IMR-90 (cell line): Measurements from ENCODE around the gene ZNF582. TPM values are rescaled to one million over a fixed set of nuclear protein-coding genes. Genes with fewer than 3 reads are reported as not detected.
A peak's percentile ranks its signal among the peaks of the same experiment; 100 is the strongest.

Experiments
- BHLHE40 ChIP-seq: fragments of 150-350 bp; IDR thresholded peaks from 2 replicates; pipeline ENCODE4 v1.6.1; 2016; ENCODE audit warnings: mild to moderate bottlenecking, low read depth, low read length
- FOS ChIP-seq: fragments of 150-350 bp; IDR thresholded peaks from 2 replicates; pipeline ENCODE4 v1.6.1; 2016; ENCODE audit warnings: low read depth, low read length
- MAFK ChIP-seq: IDR thresholded peaks from 2 replicates; pipeline ENCODE4 v1.6.1; 2012; ENCODE audit warnings: low read depth, low read length, improper control_type of control experiment
- MAZ ChIP-seq: IDR thresholded peaks from 2 replicates; pipeline ENCODE4 v1.6.1; 2012; ENCODE audit warnings: low read depth, mild to moderate bottlenecking, low read length, improper control_type of control experiment, moderate library complexity, borderline replicate concordance
- RAD21 ChIP-seq: IDR thresholded peaks from 2 replicates; pipeline ENCODE4 v1.6.1; 2012; ENCODE audit warnings: low read length, improper control_type of control experiment
- RFX5 ChIP-seq: IDR thresholded peaks from 2 replicates; pipeline ENCODE4 v1.8.0; 2012; ENCODE audit warnings: low read depth, mild to moderate bottlenecking, low read length, moderate library complexity
- polyA plus RNA-seq, 3 experiments: library from polyadenylated mRNA; depleted of rRNA; stranded (reverse); fragments of >200 nt; gene quantifications; 2 replicates each; pipeline ENCODE4 v1.2.3, GENCODE V29; 2012; ENCODE audit warnings: low replicate concordance in 1 of 3
- total RNA-seq: library from RNA; depleted of rRNA; stranded (reverse); fragments of >200 nt; gene quantifications from 2 replicates; pipeline ENCODE4 v1.2.3, GENCODE V29; 2012

The ZNF582 gene
- total and polyA plus RNA-seq, 2 of the 4 experiments (the other 2 are of a cell fraction): 1.6 to 1.8 TPM

GRCh38 chr19:56393119-56394012, at the start of gene ZNF582 (continued):
- peak; percentile 33; the same call in 1 of the 2 replicates for TF ChIP-seq MAZ
- TF ChIP-seq FOS: no peak
- TF ChIP-seq RFX5: no peak
- TF ChIP-seq RAD21: peak; percentile 51
- peak; percentile 39; the same call in 1 of the 2 replicates for TF ChIP-seq BHLHE40
- no peak for TF ChIP-seq MAFK
